Measurements from ENCODE around the gene NLRC3.
A peak's percentile ranks its signal among the peaks of the same experiment; 100 is the strongest.
"Not testable (repeated sequence)": the region's sequence is repeated elsewhere in the genome, so short reads cannot be mapped to it uniquely, and the experiment has no call there.

Gene NLRC3, protein sequence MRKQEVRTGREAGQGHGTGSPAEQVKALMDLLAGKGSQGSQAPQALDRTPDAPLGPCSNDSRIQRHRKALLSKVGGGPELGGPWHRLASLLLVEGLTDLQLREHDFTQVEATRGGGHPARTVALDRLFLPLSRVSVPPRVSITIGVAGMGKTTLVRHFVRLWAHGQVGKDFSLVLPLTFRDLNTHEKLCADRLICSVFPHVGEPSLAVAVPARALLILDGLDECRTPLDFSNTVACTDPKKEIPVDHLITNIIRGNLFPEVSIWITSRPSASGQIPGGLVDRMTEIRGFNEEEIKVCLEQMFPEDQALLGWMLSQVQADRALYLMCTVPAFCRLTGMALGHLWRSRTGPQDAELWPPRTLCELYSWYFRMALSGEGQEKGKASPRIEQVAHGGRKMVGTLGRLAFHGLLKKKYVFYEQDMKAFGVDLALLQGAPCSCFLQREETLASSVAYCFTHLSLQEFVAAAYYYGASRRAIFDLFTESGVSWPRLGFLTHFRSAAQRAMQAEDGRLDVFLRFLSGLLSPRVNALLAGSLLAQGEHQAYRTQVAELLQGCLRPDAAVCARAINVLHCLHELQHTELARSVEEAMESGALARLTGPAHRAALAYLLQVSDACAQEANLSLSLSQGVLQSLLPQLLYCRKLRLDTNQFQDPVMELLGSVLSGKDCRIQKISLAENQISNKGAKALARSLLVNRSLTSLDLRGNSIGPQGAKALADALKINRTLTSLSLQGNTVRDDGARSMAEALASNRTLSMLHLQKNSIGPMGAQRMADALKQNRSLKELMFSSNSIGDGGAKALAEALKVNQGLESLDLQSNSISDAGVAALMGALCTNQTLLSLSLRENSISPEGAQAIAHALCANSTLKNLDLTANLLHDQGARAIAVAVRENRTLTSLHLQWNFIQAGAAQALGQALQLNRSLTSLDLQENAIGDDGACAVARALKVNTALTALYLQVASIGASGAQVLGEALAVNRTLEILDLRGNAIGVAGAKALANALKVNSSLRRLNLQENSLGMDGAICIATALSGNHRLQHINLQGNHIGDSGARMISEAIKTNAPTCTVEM

DNA sequence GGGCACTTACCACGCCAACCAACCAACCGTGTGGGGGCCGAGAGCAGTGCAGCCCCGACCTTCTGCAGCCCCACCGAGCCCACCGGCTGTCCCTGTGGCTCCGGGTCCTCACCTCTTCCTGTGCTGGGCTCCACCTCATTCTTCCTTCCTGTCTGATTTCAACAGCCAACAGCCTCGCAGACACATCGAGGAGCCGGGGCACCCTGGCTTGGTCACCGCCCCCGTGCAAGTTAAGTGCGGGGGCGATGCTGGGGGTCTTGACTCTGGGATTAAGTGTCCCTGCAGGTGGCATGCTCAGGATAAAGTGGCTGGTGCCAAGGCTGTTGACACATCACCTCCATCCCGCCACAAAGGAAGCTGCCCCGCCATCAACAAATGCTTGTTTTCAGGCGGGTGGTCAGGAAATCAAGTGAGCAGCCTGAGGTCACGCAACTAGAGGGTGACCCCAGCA lies at the start of gene NLRC3:
TSS of gene NLRC3 (minus strand) at position 102 of the 451 bp plus-strand sequence. CDS start 12,367 bp downstream, outside the sequence.
- Mint-ChIP-seq H3K27ac (peak within 1 kb of the TSS; percentile 98), H3K9me3 (peaks cover under 1% of the 10 kb centered on the region), H3K27me3 (ENCODE audit: low read depth) (no peaks in the 10 kb centered on the region), H3K4me3 (peak within 1 kb of the TSS; percentile 100), H3K4me1 (ENCODE audit: low read depth) (peaks cover 41% of the 10 kb centered on the region), H3K36me3 (ENCODE audit: low read depth) (peaks cover 33% of the 10 kb centered on the region)
- DNase-seq (ENCODE audit: low spot score), result peak; percentile 33

DNA sequence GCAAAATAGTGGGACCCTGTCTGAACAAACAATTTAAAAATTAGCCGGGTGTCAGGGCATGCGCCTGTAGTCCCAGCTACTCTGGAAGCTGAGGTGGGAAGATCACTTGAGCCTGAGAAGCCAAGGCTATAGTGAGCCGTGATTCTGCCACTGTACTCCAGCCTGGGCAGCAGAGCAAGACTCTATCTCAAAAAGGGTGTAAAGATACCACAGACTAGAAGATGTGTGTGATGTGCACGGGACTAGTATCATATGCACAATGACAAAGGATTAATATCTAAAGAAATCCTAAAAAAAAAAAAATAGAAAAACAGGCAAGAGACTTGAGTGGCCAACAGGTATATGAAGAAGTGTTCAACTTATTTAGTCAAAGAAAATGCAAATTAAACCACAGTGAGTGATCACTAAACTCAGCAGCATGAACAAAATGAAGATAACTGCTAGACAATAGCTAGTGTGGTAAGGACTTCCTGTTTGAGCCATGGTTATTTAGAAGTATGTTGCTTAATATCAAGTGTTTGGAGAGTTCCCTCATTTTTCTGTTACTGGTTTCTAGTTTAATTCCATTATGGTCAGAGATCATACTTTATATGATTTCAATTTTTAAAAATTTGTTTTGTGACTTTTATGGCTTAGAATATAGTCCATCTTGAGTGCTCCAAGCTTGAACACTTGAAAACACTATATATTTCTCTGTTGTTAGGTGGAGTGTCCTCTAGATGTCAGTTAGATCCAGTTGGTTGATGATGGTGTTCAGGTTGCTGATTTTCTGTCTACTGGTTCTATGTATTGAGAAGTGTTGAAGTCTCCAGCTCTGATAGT lies 48.9 kb upstream of the NLRC3 start:
- Mint-ChIP-seq H3K4me1 (ENCODE audit: low read depth) (peaks cover 31% of the 10 kb centered on the region), H3K9me3 (no peaks in the 10 kb centered on the region), H3K27ac (peak overlapping the region; percentile 95), H3K27me3 (ENCODE audit: low read depth) (no peaks in the 10 kb centered on the region), H3K4me3 (peak overlapping the region; percentile 76), H3K36me3 (ENCODE audit: low read depth) (peaks cover 8% of the 10 kb centered on the region)
- no peak for DNase-seq (ENCODE audit: low spot score)

DNA sequence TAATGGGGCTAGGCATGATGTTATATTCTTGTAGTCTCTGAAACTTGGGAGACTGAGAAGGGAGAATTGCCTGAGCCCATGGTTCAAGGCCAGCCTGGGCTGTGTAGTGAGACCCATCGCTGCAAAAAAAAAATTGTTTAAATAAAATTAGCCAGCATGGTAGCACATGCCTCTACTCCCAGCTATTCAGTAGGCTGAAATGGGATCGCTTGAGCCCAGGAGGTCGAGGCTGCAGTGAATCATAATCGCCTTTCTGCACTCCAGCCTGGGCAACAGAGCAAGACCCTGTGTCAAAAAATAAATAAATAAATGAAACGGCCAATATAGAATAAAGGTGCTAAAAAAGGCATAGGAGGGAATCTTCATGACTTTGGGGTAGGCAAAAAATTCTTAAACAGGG lies 48.1 kb upstream of the NLRC3 start:
- Mint-ChIP-seq H3K4me1 (ENCODE audit: low read depth) (peaks cover 30% of the 10 kb centered on the region), H3K4me3 (no peak overlapping the region), H3K27ac (peak overlapping the region; percentile 95)

DNA sequence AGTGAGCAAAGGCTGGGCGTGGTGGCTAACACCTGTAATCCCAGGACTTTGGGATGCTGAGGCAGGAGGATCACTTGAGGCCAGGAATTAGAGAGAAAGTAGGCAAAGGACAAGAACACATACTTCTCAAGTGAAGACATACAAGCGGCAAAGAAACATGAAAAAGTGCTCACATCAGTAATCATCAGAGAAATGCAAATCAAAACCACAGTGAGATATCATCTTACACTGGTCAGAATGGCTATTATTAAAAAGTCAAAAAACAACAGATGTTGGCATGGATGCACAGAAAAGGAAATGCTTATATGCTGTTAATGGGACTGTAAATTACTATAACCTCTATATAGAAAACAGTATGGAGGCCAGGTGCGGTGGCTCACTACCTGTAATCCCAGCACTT lies 46.4 kb upstream of the NLRC3 start:
- Mint-ChIP-seq H3K4me3 (no peak overlapping the region), H3K4me1 (ENCODE audit: low read depth) (peaks cover 29% of the 10 kb centered on the region), H3K27me3 (ENCODE audit: low read depth) (no peaks in the 10 kb centered on the region), H3K36me3 (ENCODE audit: low read depth) (peaks cover 9% of the 10 kb centered on the region), H3K27ac (peak overlapping the region; percentile 37), H3K9me3 (no peaks in the 10 kb centered on the region)
- no peak for DNase-seq (ENCODE audit: low spot score)

More for the DNA sequence above, 48.1 kb upstream of the NLRC3 start:
- Mint-ChIP-seq H3K27me3 (ENCODE audit: low read depth) (no peaks in the 10 kb centered on the region), H3K36me3 (ENCODE audit: low read depth) (peaks cover 8% of the 10 kb centered on the region), H3K9me3 (no peaks in the 10 kb centered on the region)
- DNase-seq (ENCODE audit: low spot score), result no peak

DNA sequence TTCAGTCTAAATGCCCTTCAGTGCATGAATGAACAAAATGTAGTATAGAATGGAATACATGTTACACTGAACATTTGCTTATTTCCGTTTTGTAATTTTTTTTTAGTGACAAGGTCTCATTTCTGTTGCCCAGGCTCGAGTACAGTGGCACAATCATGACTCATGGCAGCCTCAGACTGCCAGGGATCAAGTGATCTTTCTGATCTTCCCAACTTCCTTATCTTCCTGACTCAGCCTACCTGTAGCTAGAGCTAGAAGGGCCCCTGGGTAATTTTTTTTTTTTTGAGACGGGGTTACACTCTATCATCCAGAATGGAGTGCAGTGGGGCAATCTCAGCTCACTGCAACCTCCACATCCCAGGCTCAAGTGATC lies 41.6 kb upstream of the NLRC3 start:
- peak overlapping the region; percentile 36 for H3K27ac Mint-ChIP-seq

DNA sequence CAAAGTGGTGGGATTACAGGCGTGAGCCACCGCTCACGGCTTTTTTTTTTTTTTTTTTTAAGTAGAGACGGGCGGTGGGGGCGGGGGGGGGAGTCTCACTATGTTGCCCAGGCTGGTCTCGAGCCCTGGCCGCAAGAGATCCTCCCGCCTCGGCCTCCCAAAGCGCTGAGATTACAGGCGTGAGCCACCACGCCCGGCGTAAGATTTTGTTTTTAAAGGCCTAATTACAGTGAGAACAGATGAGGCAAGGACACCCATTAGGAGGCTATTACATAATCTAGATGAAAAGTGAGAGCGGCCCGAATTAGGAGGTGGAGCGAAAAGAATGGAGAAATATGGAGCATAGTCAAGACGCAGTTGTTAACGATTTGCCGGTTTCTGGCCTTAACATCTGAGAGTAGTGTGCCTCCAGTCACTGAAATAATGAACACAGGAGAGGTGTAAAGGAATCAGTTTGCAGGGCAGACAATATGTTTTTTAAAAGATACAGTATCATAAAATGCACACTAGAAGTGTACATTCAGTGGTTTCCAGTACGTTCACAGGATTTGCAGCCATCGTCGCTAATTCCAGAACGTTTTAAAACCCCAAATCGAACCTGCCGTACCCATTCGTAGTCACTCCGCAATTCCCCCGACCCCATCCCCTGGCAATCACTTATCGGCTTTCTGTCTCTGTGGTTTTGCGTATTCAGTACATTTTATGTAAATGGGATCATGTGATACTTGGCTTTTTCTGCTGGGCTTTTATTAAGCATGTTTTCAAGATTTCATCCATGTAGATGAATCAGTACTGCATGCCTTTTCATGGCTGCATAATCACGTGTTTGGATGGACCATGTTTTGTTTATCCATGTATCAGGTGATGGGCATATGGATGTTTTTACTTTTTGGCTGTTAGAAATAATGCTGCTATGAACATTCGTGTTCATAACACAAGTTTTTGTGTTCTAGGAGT lies 35.6 kb upstream of the NLRC3 start:
- H3K27ac Mint-ChIP-seq, result peak overlapping the region; percentile 70
- peaks cover 42% of the 10 kb centered on the region for H3K36me3 Mint-ChIP-seq (ENCODE audit: low read depth)
- H3K4me1 Mint-ChIP-seq (ENCODE audit: low read depth), result peaks cover 48% of the 10 kb centered on the region
- peak overlapping the region; percentile 96 for H3K4me3 Mint-ChIP-seq
- H3K9me3 Mint-ChIP-seq, result no peaks in the 10 kb centered on the region
- DNase-seq (ENCODE audit: low spot score), result no peak
- H3K27me3 Mint-ChIP-seq (ENCODE audit: low read depth), result no peaks in the 10 kb centered on the region

More for the DNA sequence above, 41.6 kb upstream of the NLRC3 start:
- Mint-ChIP-seq H3K9me3 (no peaks in the 10 kb centered on the region), H3K4me3 (no peak overlapping the region), H3K27me3 (ENCODE audit: low read depth) (no peaks in the 10 kb centered on the region), H3K36me3 (ENCODE audit: low read depth) (peaks cover 32% of the 10 kb centered on the region), H3K4me1 (ENCODE audit: low read depth) (peaks cover 30% of the 10 kb centered on the region)
- DNase-seq (ENCODE audit: low spot score), result no peak

DNA sequence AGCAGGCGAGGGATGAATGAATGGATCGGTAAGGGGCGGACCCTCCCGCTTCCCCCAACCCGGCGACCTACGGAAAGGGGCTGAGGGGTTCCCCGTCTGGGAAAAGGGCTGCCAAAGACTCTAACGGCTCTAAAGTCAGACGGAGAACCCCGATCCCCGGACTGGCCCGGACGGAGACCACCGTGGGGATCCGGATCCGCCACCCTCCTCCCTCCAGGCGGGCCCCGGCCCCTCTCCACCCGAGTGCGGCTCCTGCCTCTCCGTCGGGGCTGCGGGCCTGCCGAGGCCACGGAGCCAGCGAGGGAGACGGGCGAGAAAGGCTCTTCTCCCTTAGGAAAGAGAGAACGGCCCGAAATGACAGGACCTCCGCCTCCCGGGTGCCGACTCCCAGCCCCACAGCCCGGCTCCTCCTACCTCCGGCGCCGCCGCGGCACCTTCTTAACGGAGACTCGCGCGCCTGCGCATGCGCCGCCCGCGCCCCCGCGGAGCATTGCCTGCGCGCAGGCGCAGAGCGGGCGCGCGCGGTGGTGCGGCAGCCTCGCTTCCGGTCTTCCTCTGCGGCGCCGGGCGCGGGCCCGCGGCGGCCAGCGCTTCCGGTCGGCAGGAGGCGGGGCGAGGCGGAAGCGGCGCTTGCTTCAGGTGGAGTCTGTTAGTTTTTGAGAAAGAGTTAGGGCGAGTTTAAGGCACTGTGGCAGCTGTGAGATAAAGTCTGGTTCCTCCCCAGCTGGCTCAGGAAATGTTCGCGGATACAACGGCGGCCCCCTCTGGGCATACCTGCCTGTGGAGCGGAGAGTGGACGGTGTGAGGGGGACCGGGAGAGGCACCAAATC lies 34.2 kb upstream of the NLRC3 start, which contains the start of gene SLX4:
TSS of gene SLX4 (minus strand) at position 461 of the 830 bp plus-strand sequence. CDS start 2,642 bp downstream, outside the sequence.
- Mint-ChIP-seq H3K27ac (peak within 1 kb of the TSS; percentile 95), H3K9me3 (no peaks in the 10 kb centered on the region), H3K4me1 (ENCODE audit: low read depth) (peaks cover 51% of the 10 kb centered on the region), H3K27me3 (ENCODE audit: low read depth) (no peaks in the 10 kb centered on the region), H3K4me3 (peak within 1 kb of the TSS; percentile 96), H3K36me3 (ENCODE audit: low read depth) (peaks cover 38% of the 10 kb centered on the region)
- peak; percentile 96 for DNase-seq (ENCODE audit: low spot score)

DNA sequence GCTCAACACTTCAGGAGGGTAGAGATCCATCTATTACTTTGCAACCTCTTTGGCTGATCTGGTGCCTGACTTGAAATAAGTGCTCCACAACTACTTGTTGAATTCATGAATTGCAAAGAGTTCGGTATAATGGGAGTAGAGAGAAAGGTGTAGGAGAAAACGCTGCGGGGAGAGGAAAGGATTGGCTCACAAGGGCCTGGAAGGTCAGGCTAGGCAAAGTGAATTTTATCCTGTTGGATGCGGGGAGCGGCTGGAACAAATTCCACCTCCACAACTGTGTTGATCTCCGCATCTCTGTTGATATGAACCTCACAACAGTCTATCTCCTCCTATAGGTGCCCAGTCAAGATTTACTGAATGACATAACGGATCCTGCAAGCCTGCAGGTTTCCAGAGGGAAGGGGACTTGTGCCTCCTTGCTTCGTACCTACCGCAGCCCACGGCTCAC lies 33.5 kb upstream of the NLRC3 start:
- H3K9me3 Mint-ChIP-seq, result no peaks in the 10 kb centered on the region
- peak overlapping the region; percentile 81 for H3K27ac Mint-ChIP-seq
- DNase-seq (ENCODE audit: low spot score), result no peak
- H3K27me3 Mint-ChIP-seq (ENCODE audit: low read depth), result no peaks in the 10 kb centered on the region
- H3K4me3 Mint-ChIP-seq, result peak overlapping the region; percentile 88
- H3K4me1 Mint-ChIP-seq (ENCODE audit: low read depth), result peaks cover 50% of the 10 kb centered on the region
- peaks cover 39% of the 10 kb centered on the region for H3K36me3 Mint-ChIP-seq (ENCODE audit: low read depth)

DNA sequence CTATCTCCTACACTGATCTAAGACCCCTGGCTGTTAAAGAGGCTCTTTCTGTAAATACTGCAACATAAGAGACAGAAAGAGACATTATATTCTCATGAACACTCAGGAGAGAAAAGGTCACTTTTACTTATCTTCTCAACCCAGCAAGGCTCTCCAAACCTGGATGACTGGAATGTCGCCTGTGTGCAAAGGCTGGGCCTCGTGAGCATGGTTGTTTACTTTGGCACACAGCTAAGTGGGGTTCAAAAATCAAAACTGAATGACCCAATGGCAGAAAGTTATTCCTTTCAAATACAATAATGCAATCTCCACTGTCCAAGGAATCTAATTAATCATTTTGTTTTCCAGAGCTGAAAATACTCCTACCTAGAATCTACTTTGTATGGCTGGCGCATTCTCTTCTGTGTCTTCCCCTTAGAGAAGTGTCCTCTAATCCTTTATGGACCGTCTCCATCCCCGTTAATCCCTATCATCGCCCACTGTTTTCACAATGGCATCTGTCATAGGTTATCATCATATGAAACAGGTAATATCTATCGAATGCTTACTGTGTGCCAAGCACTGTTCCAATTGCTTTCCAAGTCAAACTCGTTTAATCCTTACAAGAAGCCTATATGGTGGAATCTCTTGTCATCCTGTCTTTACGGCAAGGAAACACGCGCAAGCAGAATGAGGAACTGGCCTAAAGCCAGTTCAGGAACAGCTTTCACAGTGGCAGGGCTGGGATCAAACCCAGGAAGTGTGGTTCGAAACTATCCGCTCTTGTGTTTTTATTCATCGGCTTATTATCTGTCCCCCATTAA lies 32.9 kb upstream of the NLRC3 start:
- peak overlapping the region; percentile 88 for H3K4me3 Mint-ChIP-seq
- H3K36me3 Mint-ChIP-seq (ENCODE audit: low read depth), result peaks cover 33% of the 10 kb centered on the region
- peaks cover 45% of the 10 kb centered on the region for H3K4me1 Mint-ChIP-seq (ENCODE audit: low read depth)
- peak overlapping the region; percentile 81 for H3K27ac Mint-ChIP-seq
- no peaks in the 10 kb centered on the region for H3K27me3 Mint-ChIP-seq (ENCODE audit: low read depth)
- DNase-seq (ENCODE audit: low spot score), result no peak
- H3K9me3 Mint-ChIP-seq, result no peaks in the 10 kb centered on the region

DNA sequence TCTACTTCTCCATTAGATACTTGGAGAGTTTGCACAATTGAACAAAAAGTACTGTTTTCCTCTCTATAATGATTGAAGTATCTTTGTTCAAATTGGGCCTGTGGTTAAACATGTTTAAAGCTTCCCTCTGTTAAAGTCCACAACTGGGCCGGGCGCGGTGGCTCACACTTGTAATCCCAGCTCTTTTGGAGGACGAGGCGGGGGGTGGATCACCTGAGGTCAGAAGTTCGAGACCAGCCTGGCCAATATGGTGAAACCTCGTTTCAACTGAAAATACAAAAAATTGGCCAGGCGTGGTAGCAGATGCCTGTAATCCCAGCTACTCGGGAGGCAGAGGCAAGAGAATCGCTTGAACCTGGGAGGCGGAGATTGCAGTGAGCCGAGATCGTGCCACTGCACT lies 31.8 kb upstream of the NLRC3 start:
- not testable (repeated sequence) for H3K27me3 Mint-ChIP-seq (ENCODE audit: low read depth); H3K4me3 Mint-ChIP-seq; H3K9me3 Mint-ChIP-seq; H3K27ac Mint-ChIP-seq; DNase-seq (ENCODE audit: low spot score)
- Mint-ChIP-seq H3K36me3 (ENCODE audit: low read depth) (peaks cover 28% of the 10 kb centered on the region), H3K4me1 (ENCODE audit: low read depth) (peaks cover 38% of the 10 kb centered on the region)

DNA sequence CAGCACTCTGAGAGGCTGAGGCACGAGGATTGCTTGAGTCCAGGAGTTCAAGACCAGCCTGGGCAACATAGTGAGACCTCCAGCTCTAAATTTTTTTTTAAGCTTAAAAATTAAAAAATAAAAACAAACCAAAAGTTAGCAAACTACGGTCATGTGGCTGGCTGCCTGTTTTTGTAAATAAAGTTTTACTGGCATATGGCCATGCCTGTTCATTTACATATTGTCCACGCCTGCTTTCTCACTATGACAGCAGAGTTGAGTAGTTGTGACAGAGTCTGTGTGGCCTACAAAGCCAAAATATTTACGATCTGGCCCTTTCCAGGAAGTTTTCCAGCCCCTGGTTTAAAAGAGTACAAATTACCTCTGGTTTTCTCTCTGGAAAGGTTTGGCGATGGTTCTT lies 30.9 kb upstream of the NLRC3 start:
- Mint-ChIP-seq H3K4me3 (no peak overlapping the region), H3K4me1 (ENCODE audit: low read depth) (peaks cover 32% of the 10 kb centered on the region), H3K36me3 (ENCODE audit: low read depth) (peaks cover 28% of the 10 kb centered on the region), H3K27ac (no peak overlapping the region), H3K9me3 (no peaks in the 10 kb centered on the region), H3K27me3 (ENCODE audit: low read depth) (no peaks in the 10 kb centered on the region)
- no peak for DNase-seq (ENCODE audit: low spot score)
